IPS DF 6.9 (cell line): Measurements from ENCODE around the gene DGCR2.
"Not testable (repeated sequence)": the region's sequence is repeated elsewhere in the genome, so short reads cannot be mapped to it uniquely, and the experiment has no call there.

Experiments
- DNase-seq: peaks from one replicate; pipeline ENCODE4 v3.0.0-alpha.2; 2013; ENCODE audit warnings: low read depth, low spot score
- H3K27ac ChIP-seq: one replicate; pipeline ENCODE4 v1.5.1; 2013; ENCODE audit warnings: low read length, control low read depth
- H3K27me3 ChIP-seq: 2 replicates; pipeline ENCODE4 v1.6.1; 2013; ENCODE audit warnings: mild to moderate bottlenecking, low read length; ENCODE audit not compliant: control insufficient read depth, insufficient read depth
- H3K36me3 ChIP-seq: 2 replicates; pipeline ENCODE4 v1.6.1; 2013; ENCODE audit warnings: low read length; ENCODE audit not compliant: control insufficient read depth, insufficient read depth
- H3K4me1 ChIP-seq: 2 replicates; pipeline ENCODE4 v1.6.1; 2013; ENCODE audit warnings: low read length; ENCODE audit not compliant: control insufficient read depth, insufficient read depth
- H3K4me3 ChIP-seq: 2 replicates; pipeline ENCODE4 v1.5.1; 2013; ENCODE audit warnings: mild to moderate bottlenecking, low read length
- H3K9me3 ChIP-seq: 2 replicates; pipeline ENCODE4 v1.6.1; 2013; ENCODE audit warnings: low read length, inconsistent platforms; ENCODE audit not compliant: control insufficient read depth, insufficient read depth
- WGBS: extraction: QIAGEN DNeasy Blood & Tissue Kit; methylation state at CpG from one replicate; pipeline ENCODE4 v1.1.7; 2013; ENCODE audit warnings: mixed read lengths, missing lambda C conversion rate; ENCODE audit not compliant: insufficient read length, insufficient coverage; 5-methylcytosine and 5-hydroxymethylcytosine counted together

The DGCR2 gene

GRCh38 chr22:19050847-19051246 is 71.4 kb downstream of the DGCR2 start:
- no CpG with 5 or more reads among the region's 4 CpGs for WGBS
- H3K27me3 ChIP-seq, DNase-seq, H3K4me1 ChIP-seq, H3K9me3 ChIP-seq, H3K27ac ChIP-seq, H3K4me3 ChIP-seq: not testable (repeated sequence)
- peaks cover 14% of the 10 kb centered on the region for H3K36me3 ChIP-seq

DNA sequence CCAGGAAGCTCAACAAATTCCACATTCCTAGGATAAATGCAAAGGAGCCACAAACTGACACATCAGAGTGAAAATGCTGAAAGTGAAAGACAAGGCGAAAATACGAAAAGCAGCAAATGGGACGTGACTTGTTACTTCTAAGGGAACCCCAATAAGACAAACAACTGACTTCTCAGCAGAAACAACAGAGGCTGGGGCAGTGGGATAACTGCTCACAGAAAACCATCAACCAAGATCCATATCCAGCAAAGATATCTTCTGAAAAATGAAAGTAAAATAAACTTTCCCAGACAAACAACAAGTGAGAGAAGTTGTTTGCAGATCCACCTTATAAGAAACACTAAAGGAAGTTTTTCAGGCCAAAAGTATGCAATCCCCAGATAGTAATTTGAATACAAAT is 72.1 kb downstream of the DGCR2 start:
- peaks cover 12% of the 10 kb centered on the region for H3K36me3 ChIP-seq
- WGBS: no CpG with 5 or more reads among the region's 3 CpGs

DNA sequence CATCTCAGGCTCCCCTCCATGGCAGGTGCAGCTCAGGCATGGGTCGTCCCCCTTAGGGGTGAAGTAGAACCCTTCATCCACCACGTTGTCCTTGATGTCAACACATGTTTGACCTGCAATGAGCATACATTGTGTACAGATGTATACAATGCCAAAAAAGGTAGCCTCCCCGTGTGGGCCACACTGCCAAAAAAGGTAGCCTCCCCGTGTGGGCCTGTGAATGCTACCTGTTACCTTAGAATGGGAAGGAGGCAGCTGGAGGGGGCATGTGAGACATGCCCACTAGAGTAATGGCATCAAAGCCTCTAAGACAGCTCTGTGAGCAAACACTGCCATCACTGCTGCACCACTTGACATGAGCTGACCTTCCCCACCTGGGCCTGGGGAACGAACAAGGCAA is 73.7 kb downstream of the DGCR2 start:
- no CpG with 5 or more reads among the region's 5 CpGs for WGBS
- Histone ChIP-seq H3K4me3 (no peak overlapping the region), H3K27me3 (no peaks in the 10 kb centered on the region), H3K9me3 (no peaks in the 10 kb centered on the region), H3K4me1 (no peaks in the 10 kb centered on the region), H3K36me3 (peaks cover 17% of the 10 kb centered on the region), H3K27ac (no peak overlapping the region)
- no peak for DNase-seq

More for the DNA sequence above, 72.1 kb downstream of the DGCR2 start:
- Histone ChIP-seq H3K4me1 (no peaks in the 10 kb centered on the region), H3K27ac (no peak overlapping the region), H3K27me3 (no peaks in the 10 kb centered on the region), H3K4me3 (no peak overlapping the region), H3K9me3 (no peaks in the 10 kb centered on the region)
- DNase-seq: no peak

GRCh38 chr22:19047993-19048392 is 74.2 kb downstream of the DGCR2 start:
- H3K36me3 ChIP-seq: peaks cover 19% of the 10 kb centered on the region

GRCh38 chr22:19046719-19047609 is 75.2 kb downstream of the DGCR2 start:
- no CpG with 5 or more reads among the region's 5 CpGs for WGBS
- H3K36me3 ChIP-seq: peaks cover 22% of the 10 kb centered on the region

More at GRCh38 chr22:19047993-19048392, 74.2 kb downstream of the DGCR2 start:
- Histone ChIP-seq H3K9me3 (no peaks in the 10 kb centered on the region), H3K4me1 (no peaks in the 10 kb centered on the region), H3K27me3 (no peaks in the 10 kb centered on the region), H3K4me3 (no peak overlapping the region), H3K27ac (no peak overlapping the region)
- DNase-seq: no peak
- no CpG with 5 or more reads among the region's 11 CpGs for WGBS

GRCh38 chr22:19046287-19046686 is 75.9 kb downstream of the DGCR2 start:
- Histone ChIP-seq H3K27ac (no peak overlapping the region), H3K27me3 (no peaks in the 10 kb centered on the region), H3K4me3 (no peak overlapping the region), H3K36me3 (peaks cover 29% of the 10 kb centered on the region), H3K4me1 (no peaks in the 10 kb centered on the region), H3K9me3 (no peaks in the 10 kb centered on the region)
- no peak for DNase-seq
- WGBS: no CpG with 5 or more reads among the region's 2 CpGs

More at GRCh38 chr22:19046719-19047609, 75.2 kb downstream of the DGCR2 start:
- Histone ChIP-seq H3K27ac (no peak overlapping the region), H3K4me1 (no peaks in the 10 kb centered on the region), H3K4me3 (no peak overlapping the region), H3K27me3 (no peaks in the 10 kb centered on the region), H3K9me3 (no peaks in the 10 kb centered on the region)
- no peak for DNase-seq

DNA sequence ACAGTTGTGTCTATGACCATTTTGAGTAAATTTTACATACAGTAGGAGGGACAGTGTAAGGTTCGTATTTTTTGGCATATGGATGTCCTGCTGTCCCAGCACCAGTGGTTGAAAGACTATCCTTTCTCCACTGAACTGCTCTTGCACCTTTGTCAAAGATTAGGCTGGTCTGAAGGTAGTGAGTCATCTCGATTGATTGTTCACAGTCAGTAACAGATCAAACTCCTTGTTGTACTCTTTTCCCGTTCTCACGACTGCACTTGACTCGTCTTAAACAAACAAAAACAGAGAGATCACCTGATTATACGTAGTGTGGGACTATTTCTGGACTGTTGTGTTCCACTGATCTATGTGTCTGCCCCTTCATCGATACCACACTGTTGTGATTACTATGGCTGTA is 77.1 kb downstream of the DGCR2 start:
- no peaks in the 10 kb centered on the region for H3K4me1 ChIP-seq
- no peak for DNase-seq
- no peaks in the 10 kb centered on the region for H3K27me3 ChIP-seq
- WGBS: no CpG with 5 or more reads among the region's 7 CpGs
- no peaks in the 10 kb centered on the region for H3K9me3 ChIP-seq
- no peak overlapping the region for H3K4me3 ChIP-seq
- no peak overlapping the region for H3K27ac ChIP-seq
- peaks cover 34% of the 10 kb centered on the region for H3K36me3 ChIP-seq

DNA sequence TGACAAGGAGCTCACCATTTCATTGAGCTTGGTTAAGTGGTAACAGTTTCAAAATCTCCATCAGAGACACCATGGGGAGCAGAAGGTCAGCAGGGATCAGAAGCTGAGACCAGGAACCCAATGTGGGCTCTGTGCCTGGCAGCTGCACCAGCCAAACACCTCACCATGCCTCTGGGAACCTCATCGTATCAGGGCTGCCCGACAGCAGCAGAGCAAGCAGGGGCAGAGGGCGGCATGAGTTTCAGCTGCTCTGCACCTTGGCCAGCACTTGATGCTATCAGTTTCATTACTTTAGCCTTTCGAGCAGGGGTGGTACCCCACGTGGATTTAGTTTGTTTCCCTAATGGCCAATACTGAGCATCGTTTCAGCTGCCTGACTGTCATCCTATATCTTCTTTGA is 77.8 kb downstream of the DGCR2 start:
- H3K4me1 ChIP-seq: no peaks in the 10 kb centered on the region
- no peaks in the 10 kb centered on the region for H3K9me3 ChIP-seq
- no peaks in the 10 kb centered on the region for H3K27me3 ChIP-seq
- DNase-seq: no peak
- WGBS: no CpG with 5 or more reads among the region's 6 CpGs
- H3K4me3 ChIP-seq: no peak overlapping the region
- H3K27ac ChIP-seq: no peak overlapping the region
- H3K36me3 ChIP-seq: peaks cover 34% of the 10 kb centered on the region

DNA sequence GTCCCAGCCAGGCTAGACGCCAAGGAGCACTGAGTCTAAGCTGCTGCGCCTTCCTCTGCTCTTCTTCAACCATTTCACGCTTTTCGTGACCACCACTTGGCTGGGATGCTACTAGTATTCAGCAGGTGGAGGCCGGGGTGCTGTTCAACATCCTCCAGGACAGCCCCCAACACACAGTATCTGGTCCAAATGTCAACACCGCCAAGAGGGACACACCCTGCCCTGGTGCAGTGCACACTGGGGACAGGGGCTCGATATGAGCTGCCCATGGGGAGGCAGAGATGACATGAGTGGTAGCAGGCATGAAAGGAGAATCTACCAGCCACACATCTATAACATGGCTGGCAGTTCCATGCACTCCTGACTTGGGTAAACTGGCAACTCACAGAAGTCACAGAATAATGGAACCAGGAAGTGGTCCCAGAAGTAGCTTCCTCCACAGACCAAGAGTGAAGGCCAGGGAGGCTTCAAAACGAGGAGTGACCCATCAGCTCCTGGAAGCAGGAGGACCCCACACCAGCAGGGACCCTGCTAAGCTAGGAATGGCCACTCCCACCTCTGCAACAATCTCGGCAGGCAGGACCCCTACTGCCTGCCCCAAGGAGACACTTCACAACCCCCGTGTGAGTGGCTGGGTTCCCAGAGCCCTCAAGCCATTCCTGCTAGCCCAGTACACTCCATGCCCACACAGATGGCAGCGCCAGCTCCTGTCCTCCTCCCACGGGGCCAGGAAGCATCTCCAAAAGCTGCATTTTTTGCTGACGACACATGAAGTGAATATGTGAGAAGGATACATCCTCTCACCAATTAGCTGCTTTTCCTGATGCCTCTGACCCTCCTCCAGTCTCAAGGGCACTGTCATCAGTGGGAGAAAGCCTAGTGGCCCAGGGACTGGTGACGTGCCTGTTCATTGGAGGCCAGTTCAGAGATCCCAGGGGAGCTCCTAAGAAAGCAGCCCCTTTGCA is 78.8 kb downstream of the DGCR2 start:
- Histone ChIP-seq H3K9me3 (no peaks in the 10 kb centered on the region), H3K4me3 (no peak overlapping the region), H3K36me3 (peaks cover 29% of the 10 kb centered on the region), H3K27me3 (no peaks in the 10 kb centered on the region), H3K27ac (no peak overlapping the region), H3K4me1 (no peaks in the 10 kb centered on the region)
- DNase-seq: no peak
- no CpG with 5 or more reads among the region's 14 CpGs for WGBS

- Histone ChIP-seq H3K27me3 (no peaks in the 10 kb centered on the region), H3K27ac (no peak overlapping the region), H3K4me1 (no peaks in the 10 kb centered on the region), H3K9me3 (no peaks in the 10 kb centered on the region), H3K4me3 (no peak overlapping the region), H3K36me3 (peaks cover 29% of the 10 kb centered on the region)
- no peak for DNase-seq
- no CpG with 5 or more reads among the region's 22 CpGs for WGBS
Observed at GRCh38 chr22:19042285-19043120, 79.7 kb downstream of the DGCR2 start.
